Neutrophil (primary cell): ENCODE measurements around the gene ANXA6.
A peak's percentile ranks its signal among the peaks of the same experiment; 100 is the strongest.

Experiments used
- H3K27ac ChIP-seq: fragments of 200-600 bp; sonication (generic); 2 replicates; pipeline ENCODE4 v1.5.1; 2016; ENCODE audit warnings: mild to moderate bottlenecking, moderate library complexity
- H3K27me3 ChIP-seq: fragments of 200-600 bp; sonication (generic); 2 replicates; pipeline ENCODE4 v1.6.0; 2016; ENCODE audit warnings: mild to moderate bottlenecking
- H3K36me3 ChIP-seq: fragments of 200-600 bp; sonication (generic); 2 replicates; pipeline ENCODE4 v1.5.1; 2017
- H3K4me1 ChIP-seq, 2 experiments: fragments of 200-600 bp in 1 of 2; sonication (generic) in 1 of 2; 1 replicate in 1 of 2; 2 replicates in 1 of 2; pipeline versions ENCODE4 v1.5.1 to v1.6.1; 2013 to 2016; ENCODE audit warnings: low read depth in 1 of 2, low read length in 1 of 2, mild to moderate bottlenecking in 1 of 2, moderate library complexity in 1 of 2; ENCODE audit not compliant: control insufficient read depth in 1 of 2, insufficient read depth in 1 of 2
- H3K4me3 ChIP-seq, 2 experiments: fragments of 200-600 bp in 1 of 2; sonication (generic) in 1 of 2; 1 replicate in 1 of 2; 2 replicates in 1 of 2; pipeline ENCODE4 v1.5.1; 2013 to 2016; ENCODE audit warnings: low read depth in 1 of 2, low read length in 1 of 2, mild to moderate bottlenecking in 1 of 2, moderate library complexity in 1 of 2
- H3K9me3 ChIP-seq: fragments of 200-600 bp; sonication (generic); 2 replicates; pipeline ENCODE4 v1.5.1; 2016
- TF ChIP-seq, protein P1 (sequence below): fragments of 200-600 bp; sonication (generic); IDR thresholded peaks from 2 replicates; pipeline ENCODE4 v1.5.1; 2016; ENCODE audit warnings: antibody characterized with exemption

ANXA6 gene

DNA sequence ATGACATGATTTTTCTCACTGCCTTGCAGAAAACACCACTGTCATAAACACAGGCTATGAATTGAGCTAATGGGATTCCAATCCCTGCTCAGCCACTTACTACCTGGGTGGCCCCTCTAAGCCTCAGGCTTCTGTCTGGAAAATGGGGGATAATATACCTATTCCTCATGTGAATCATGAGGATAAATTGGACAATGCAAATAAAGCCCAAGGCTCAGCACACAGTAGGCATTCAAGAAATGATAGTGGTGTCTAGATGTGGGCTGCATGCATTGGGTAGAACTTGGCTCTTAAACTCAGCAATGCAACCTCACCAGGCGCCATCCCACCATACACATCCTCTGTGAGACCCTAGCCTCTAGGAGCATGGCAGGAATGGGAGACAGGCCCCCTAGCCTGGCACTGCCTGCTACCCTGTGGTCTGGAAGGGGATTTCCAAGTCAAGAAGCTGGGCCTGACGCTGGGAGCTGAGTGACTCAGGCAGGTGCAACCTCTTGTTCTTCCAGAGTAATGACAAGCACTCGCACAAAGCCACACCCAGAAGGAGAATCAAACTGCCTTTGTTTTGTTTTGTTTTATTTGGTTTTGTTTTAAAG, 74.4 kb downstream of the ANXA6 start:
- Histone ChIP-seq H3K27ac (peak overlapping the region; percentile 100), H3K27me3 (no peaks in the 10 kb centered on the region), H3K36me3 (peaks cover 8% of the 10 kb centered on the region), H3K4me1 (peaks cover 71 to 72% of the 10 kb centered on the region in 2 experiments), H3K4me3 (no peak overlapping the region), H3K9me3 (no peaks in the 10 kb centered on the region)
- TF ChIP-seq, protein P1, sequence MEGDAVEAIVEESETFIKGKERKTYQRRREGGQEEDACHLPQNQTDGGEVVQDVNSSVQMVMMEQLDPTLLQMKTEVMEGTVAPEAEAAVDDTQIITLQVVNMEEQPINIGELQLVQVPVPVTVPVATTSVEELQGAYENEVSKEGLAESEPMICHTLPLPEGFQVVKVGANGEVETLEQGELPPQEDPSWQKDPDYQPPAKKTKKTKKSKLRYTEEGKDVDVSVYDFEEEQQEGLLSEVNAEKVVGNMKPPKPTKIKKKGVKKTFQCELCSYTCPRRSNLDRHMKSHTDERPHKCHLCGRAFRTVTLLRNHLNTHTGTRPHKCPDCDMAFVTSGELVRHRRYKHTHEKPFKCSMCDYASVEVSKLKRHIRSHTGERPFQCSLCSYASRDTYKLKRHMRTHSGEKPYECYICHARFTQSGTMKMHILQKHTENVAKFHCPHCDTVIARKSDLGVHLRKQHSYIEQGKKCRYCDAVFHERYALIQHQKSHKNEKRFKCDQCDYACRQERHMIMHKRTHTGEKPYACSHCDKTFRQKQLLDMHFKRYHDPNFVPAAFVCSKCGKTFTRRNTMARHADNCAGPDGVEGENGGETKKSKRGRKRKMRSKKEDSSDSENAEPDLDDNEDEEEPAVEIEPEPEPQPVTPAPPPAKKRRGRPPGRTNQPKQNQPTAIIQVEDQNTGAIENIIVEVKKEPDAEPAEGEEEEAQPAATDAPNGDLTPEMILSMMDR: no peak

DNA sequence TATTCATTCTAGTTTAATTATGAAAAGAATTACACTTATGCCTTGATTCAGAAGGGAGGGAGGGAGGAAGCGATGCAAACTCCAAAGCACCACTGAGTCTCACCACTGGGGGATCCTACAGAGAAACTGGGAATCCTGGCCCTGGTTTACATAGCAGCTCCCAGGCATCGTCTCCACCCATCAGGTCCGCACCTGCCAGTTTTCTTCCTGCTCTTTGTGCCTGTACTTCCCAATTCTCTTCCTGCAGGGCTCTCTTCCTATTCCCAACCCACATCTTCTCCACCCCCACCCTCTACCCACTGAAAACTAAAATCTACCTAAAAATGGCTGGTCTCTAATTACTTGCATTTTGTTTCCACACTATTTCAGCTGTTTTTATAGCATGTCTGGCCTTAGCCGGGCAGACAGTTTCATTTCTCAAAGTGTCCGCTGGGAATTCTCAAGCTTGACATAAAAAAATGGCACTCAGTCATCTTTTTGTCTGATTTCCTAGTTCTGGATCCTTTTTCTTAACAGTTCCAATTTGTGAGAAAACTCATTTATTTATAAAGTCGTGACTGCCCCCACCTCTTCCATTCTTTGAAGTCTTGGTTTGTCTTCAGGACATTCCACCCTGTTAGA, 75.2 kb downstream of the ANXA6 start:
- Histone ChIP-seq H3K36me3 (peaks cover 11% of the 10 kb centered on the region), H3K4me3 (peak overlapping the region; percentile 96 to 97), H3K27ac (peak overlapping the region; percentile 100), H3K9me3 (no peaks in the 10 kb centered on the region), H3K27me3 (no peaks in the 10 kb centered on the region), H3K4me1 (peaks cover 75 to 76% of the 10 kb centered on the region in 2 experiments)
- TF ChIP-seq, protein P1: no peak

DNA sequence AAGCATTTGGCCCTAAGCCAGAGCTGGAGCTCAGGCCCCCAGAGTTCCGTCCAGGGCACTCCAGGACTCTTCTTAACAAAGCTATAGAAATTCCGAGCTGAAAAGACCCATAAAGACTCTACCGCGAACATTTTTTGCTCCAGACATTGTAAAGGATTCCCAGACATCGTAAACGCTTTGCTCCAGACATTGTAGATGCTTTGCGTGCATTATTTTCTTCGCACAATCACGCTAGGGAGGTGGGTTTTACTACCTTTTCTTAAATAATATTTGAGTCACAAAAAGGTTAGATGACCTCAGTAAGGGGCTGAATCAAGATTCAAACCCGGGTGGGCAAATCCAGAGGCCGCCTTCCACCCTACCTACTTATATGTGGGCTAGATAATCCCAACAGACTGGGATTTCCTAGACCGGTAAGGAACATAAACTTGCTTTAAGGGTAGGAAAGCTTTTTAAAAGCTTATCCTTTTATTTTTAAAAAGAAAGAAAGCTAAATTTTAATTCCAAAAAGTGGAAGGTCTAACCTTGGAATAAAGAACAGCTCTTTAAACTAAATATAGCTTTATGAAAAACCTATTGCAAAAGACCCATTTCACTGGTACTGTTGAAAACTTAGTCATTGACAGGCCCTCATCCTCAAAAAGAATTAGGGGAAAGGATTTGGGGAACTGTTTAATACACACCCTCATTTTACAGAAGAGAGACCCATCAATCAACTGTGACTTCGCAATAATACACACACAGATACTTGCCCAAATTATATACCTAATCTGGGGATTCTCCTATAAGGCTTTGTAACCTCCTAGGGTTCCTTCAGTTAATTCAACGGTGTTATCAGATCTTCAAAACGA, 75.9 kb downstream of the ANXA6 start:
- H3K27ac ChIP-seq: peak overlapping the region; percentile 100
- H3K4me3 ChIP-seq: peak overlapping the region; percentile 96 to 97
- no peaks in the 10 kb centered on the region for H3K9me3 ChIP-seq
- no peaks in the 10 kb centered on the region for H3K27me3 ChIP-seq
- TF ChIP-seq, protein P1: no peak
- peaks cover 75 to 76% of the 10 kb centered on the region in 2 experiments for H3K4me1 ChIP-seq
- peaks cover 18% of the 10 kb centered on the region for H3K36me3 ChIP-seq

DNA sequence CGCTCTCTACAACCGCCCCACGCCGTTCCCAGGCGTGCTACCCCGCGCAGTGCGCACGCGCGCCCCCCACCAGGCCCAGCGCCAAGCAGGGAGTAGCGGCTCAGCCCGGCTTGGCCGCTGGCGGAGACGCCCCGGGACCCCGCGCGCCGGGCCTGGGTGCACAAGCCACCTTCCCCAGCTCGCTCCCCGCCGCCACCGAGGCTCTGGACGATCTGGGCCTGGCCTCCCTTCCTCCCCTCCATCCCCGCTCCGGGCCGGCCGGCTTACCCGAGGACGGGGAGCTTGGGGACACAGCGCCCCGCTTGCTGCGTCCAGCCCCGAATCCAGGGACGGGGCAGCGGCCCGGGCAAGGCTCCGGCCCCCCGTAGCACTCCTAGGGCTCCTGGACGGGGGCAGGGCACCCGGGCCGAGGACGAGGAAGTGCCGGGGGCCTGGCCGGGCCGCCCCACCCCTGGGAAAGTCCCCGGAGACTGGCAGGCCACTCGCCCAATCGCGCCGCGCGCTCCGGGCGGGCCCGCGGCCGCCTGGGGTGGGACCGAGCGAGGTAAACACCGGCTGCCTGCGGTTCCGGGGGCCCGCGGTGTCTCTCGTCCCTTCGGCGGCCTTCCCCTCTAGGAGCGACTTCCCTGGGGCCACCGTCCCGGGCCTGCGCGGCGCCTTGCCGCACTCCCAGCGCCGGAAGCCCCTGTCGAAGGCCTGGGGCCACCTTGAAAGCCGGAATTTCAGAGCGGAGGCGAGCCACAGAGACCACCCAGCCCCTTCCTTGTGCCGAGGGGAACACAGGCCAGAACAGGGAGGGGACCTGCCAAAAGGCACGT, 76.8 kb downstream of the ANXA6 start, which contains the start of gene TNIP1:
TSS of gene TNIP1 (minus strand) at position 422 of the 818 bp plus-strand sequence. CDS start 15,939 bp downstream, outside the sequence.
- peaks cover 75 to 76% of the 10 kb centered on the region in 2 experiments for H3K4me1 ChIP-seq

More for the DNA sequence above, 76.8 kb downstream of the ANXA6 start, which contains the start of gene TNIP1:
- Histone ChIP-seq H3K36me3 (peaks cover 22% of the 10 kb centered on the region), H3K27me3 (no peaks in the 10 kb centered on the region), H3K9me3 (no peaks in the 10 kb centered on the region), H3K4me3 (peak within 1 kb of the TSS; percentile 96 to 97), H3K27ac (peak within 1 kb of the TSS; percentile 100)
- TF ChIP-seq, protein P1: peak; percentile 36
